Measurements from ENCODE around the gene EML1.

DNA sequence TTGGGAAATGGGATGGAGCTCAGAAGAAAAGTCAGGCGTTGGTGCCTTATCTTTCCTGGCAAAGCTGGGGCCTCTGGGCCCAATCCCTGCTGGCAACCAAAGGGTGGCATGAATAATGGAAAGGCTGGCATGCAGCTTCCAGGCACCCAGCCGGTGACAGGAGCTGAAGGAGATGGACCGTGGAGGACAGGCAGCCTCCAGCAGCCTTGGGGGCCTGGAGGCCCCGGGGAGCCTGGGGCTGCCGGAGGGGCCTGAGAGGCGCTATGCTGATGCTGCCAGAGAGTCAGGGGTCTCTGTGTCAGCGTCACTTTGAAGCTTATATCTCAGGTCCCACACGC lies 38.2 kb upstream of the EML1 start:
- TF ChIP-seq, protein P1, sequence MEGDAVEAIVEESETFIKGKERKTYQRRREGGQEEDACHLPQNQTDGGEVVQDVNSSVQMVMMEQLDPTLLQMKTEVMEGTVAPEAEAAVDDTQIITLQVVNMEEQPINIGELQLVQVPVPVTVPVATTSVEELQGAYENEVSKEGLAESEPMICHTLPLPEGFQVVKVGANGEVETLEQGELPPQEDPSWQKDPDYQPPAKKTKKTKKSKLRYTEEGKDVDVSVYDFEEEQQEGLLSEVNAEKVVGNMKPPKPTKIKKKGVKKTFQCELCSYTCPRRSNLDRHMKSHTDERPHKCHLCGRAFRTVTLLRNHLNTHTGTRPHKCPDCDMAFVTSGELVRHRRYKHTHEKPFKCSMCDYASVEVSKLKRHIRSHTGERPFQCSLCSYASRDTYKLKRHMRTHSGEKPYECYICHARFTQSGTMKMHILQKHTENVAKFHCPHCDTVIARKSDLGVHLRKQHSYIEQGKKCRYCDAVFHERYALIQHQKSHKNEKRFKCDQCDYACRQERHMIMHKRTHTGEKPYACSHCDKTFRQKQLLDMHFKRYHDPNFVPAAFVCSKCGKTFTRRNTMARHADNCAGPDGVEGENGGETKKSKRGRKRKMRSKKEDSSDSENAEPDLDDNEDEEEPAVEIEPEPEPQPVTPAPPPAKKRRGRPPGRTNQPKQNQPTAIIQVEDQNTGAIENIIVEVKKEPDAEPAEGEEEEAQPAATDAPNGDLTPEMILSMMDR (IDR thresholded peaks at IDR 0.05), result no peak
- no peak for TF ChIP-seq ZFX (IDR thresholded peaks at IDR 0.05; ENCODE audit: borderline replicate concordance)

Data from 22Rv1 (cell line).